K562 (cell line): ENCODE data around the gene THADA. TPM values are rescaled to one million over a fixed set of nuclear protein-coding genes. Genes with fewer than 3 reads are reported as not detected.

ENCODE experiments used
- BDP1 ChIP-seq: IDR thresholded peaks from 3 replicates; pipeline ENCODE4 v1.6.1; 2011; ENCODE audit not compliant: insufficient read length, insufficient read depth
- BRD9 ChIP-seq: fragments of 450-650 bp; IDR thresholded peaks from 2 replicates; pipeline ENCODE4 v1.6.1; 2018; ENCODE audit warnings: low read depth; ENCODE audit not compliant: partially characterized antibody
- FOXJ3 ChIP-seq: sonication (generic); formaldehyde crosslinking; IDR thresholded peaks from 2 replicates; pipeline ENCODE4 v1.4.0; 2020; ENCODE audit warnings: mild to moderate bottlenecking, missing genetic modification reagents
- KDM1A ChIP-seq, 2 experiments: fragments of 450-650 bp; IDR thresholded peaks; 2 replicates each; pipeline ENCODE4 v1.6.1; 2016; ENCODE audit warnings: mild to moderate bottlenecking in 2 of 2
- MAFG ChIP-seq: fragments of 450-650 bp; conservative IDR thresholded peaks from 2 replicates; pipeline ENCODE4 v1.6.1; 2016; ENCODE audit warnings: missing genetic modification characterization, missing compliant biosample characterization
- MAZ ChIP-seq, 2 experiments: fragments of 450-650 bp in 1 of 2; sonication (generic) in 1 of 2; formaldehyde crosslinking; IDR thresholded peaks in 1 of 2; conservative IDR thresholded peaks in 1 of 2; 2 replicates each; pipeline versions ENCODE4 v1.4.0 to v1.5.0; 2020; ENCODE audit warnings: mild to moderate bottlenecking in 1 of 2, missing genetic modification reagents in 1 of 2
- MTA3 ChIP-seq: fragments of 450-650 bp; formaldehyde crosslinking; IDR thresholded peaks from 2 replicates; pipeline ENCODE4 v1.6.1; 2017; ENCODE audit warnings: mild to moderate bottlenecking, borderline replicate concordance
- NFE2 ChIP-seq: IDR thresholded peaks from 2 replicates; pipeline ENCODE4 v1.6.1; 2014; ENCODE audit warnings: antibody characterized with exemption, low read depth
- POLR3G ChIP-seq: IDR thresholded peaks from 2 replicates; pipeline ENCODE4 v1.6.1; 2011; ENCODE audit not compliant: insufficient read length, insufficient replicate concordance; ENCODE audit errors: extremely low read depth
- TBL1XR1 ChIP-seq, 2 experiments: IDR thresholded peaks; 2 replicates each; pipeline ENCODE4 v1.6.1; 2012; ENCODE audit warnings: improper control_type of control experiment in 2 of 2, low read length in 2 of 2, mild to moderate bottlenecking in 1 of 2
- ZBTB49 ChIP-seq: sonication (generic); formaldehyde crosslinking; IDR thresholded peaks from 2 replicates; pipeline ENCODE4 v1.8.0; 2022; ENCODE audit warnings: missing genetic modification reagents, mild to moderate bottlenecking, borderline replicate concordance
- ZNF668 ChIP-seq: fragments of 250-450 bp; sonication (Bioruptor Pico); IDR thresholded peaks from 2 replicates; pipeline ENCODE4 v1.8.0; 2022; ENCODE audit warnings: mild to moderate bottlenecking, inconsistent platforms
- polyA plus RNA-seq, 8 experiments: library from polyadenylated mRNA; depleted of rRNA in 4 of 8; stranded (reverse) in 5 of 8; unstranded in 3 of 8; fragments of >200 nt; fragmentation: Nextera tagmentation in 2 of 8; fragmentation: Illumina TruSeq in 1 of 8; extraction: Ambion mirVana in 2 of 8; extraction: Trizol in 1 of 8; gene quantifications; 2 replicates each; pipeline versions ENCODE4 v1.2.1 to v1.2.3, GENCODE V29; 2011 to 2014; ENCODE audit warnings: inconsistent platforms in 1 of 8, missing spikeins in 1 of 8
- total RNA-seq, 7 experiments: library from RNA; depleted of rRNA in 6 of 7; stranded (reverse); fragments of >200 nt in 6 of 7; fragmentation: Illumina TruSeq in 2 of 7; extraction: Trizol in 2 of 7; gene quantifications; 2 replicates each; pipeline versions ENCODE4 v1.2.1 to v1.2.3, GENCODE V29; 2011 to 2021; ENCODE audit warnings: low replicate concordance in 1 of 7
- TF ChIP-seq, protein P1 (sequence below): fragments of 450-650 bp; IDR thresholded peaks from 2 replicates; pipeline ENCODE4 v1.6.1; 2016; ENCODE audit warnings: low read depth
- TF ChIP-seq, protein P2 (sequence below): fragments of 450-650 bp; formaldehyde crosslinking; IDR thresholded peaks from 2 replicates; pipeline ENCODE4 v1.4.0; 2022; ENCODE audit warnings: missing genetic modification characterization

THADA gene
- total and polyA plus RNA-seq, 9 of the 15 experiments (the other 6 are each of a cell fraction or from before 2014, with no cell fraction given), result 17.8 to 34.7 (median 31.9) TPM

DNA sequence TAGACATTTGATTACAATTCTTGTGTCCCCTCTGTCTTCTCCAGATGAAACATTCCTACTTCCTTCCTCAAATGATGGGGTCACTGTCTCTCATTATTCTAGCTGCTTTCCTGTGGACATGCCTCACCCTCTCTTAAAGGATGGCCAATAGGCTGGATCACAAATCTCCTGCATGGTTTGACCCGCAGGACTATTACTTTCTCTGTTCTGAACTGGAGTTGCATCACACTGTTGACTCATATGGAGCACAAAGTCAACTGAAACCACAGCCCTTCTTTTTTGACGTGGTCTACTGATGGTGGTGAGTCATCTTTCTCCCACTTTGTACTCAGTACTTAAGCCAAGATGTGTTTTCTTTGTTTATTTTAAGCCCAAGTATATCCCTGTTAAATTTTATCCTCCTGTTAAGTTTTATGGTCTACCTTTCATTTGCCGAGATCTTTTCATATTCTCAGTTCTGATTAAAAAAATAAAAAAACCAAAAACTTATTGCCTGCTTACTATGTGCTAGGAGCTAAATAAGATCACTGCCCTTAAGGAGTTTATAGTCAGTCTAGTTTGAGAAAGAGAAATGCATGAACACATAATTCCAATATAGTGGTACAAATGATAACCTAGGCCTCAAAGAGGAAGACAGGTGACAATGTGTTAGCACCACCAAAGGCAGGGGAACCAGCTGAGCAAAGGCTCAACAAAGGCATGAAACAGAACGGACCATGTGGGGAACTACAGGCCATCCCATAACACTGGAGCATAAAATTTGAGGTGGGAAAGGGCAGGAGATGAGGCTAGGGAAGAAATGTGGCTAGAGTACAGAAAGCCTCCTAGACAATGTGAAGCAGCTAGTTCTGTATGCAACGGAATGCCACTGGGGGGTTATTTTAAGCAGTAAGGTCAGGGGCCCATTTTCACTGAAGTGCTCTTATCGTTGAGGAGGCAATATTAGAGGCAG lies 301.8 kb downstream of the THADA start (continued):
- TF ChIP-seq, protein P1, sequence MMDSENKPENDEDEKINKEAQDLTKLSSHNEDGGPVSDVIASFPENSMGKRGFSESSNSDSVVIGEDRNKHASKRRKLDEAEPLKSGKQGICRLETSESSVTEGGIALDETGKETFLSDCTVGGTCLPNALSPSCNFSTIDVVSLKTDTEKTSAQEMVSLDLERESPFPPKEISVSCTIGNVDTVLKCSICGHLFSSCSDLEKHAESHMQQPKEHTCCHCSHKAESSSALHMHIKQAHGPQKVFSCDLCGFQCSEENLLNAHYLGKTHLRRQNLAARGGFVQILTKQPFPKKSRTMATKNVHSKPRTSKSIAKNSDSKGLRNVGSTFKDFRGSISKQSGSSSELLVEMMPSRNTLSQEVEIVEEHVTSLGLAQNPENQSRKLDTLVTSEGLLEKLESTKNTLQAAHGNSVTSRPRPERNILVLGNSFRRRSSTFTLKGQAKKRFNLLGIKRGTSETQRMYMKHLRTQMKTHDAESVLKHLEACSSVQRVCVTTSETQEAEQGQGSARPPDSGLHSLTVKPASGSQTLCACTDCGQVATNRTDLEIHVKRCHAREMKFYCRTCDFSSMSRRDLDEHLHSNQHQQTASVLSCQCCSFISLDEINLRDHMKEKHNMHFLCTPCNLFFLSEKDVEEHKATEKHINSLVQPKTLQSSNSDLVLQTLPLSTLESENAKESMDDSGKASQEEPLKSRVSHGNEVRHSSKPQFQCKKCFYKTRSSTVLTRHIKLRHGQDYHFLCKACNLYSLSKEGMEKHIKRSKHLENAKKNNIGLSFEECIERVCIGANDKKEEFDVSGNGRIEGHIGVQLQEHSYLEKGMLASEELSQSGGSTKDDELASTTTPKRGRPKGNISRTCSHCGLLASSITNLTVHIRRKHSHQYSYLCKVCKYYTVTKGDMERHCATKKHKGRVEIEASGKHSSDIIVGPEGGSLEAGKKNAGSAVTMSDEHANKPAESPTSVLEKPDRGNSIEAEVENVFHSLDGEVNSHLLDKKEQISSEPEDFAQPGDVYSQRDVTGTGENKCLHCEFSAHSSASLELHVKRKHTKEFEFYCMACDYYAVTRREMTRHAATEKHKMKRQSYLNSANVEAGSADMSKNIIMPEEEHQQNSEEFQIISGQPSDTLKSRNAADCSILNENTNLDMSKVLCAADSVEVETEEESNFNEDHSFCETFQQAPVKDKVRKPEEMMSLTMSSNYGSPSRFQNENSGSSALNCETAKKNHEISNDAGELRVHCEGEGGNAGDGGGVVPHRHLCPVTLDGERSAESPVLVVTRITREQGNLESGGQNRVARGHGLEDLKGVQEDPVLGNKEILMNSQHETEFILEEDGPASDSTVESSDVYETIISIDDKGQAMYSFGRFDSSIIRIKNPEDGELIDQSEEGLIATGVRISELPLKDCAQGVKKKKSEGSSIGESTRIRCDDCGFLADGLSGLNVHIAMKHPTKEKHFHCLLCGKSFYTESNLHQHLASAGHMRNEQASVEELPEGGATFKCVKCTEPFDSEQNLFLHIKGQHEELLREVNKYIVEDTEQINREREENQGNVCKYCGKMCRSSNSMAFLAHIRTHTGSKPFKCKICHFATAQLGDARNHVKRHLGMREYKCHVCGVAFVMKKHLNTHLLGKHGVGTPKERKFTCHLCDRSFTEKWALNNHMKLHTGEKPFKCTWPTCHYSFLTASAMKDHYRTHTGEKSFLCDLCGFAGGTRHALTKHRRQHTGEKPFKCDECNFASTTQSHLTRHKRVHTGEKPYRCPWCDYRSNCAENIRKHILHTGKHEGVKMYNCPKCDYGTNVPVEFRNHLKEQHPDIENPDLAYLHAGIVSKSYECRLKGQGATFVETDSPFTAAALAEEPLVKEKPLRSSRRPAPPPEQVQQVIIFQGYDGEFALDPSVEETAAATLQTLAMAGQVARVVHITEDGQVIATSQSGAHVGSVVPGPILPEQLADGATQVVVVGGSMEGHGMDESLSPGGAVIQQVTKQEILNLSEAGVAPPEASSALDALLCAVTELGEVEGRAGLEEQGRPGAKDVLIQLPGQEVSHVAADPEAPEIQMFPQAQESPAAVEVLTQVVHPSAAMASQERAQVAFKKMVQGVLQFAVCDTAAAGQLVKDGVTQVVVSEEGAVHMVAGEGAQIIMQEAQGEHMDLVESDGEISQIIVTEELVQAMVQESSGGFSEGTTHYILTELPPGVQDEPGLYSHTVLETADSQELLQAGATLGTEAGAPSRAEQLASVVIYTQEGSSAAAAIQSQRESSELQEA, result no peak
- TF ChIP-seq MTA3 (peak; percentile 71), MAFG (0 out of 2 replicates have a peak, but pooled peaks have one; percentile 16), POLR3G (no peak), FOXJ3 (no peak), BDP1 (no peak), ZNF668 (peak; percentile 72), TBL1XR1 (IDR thresholded peaks at IDR 0.05; ENCODE audit: low read length in 2 of 2) (peak in 1 of 2 experiments; percentile 63; a peak in 2 of 4 replicates), MAZ (CRISPR knock-in tag; conservative IDR thresholded peaks at IDR 0.05 in 1 of 2, IDR thresholded peaks at IDR 0.05 in 1 of 2) (peak; percentile 54 to 59), ZBTB49 (no peak), NFE2 (peak; percentile 72), KDM1A (IDR thresholded peaks at IDR 0.05) (peak; percentile 36 to 54), BRD9 (peak; percentile 93)
- TF ChIP-seq, protein P2, sequence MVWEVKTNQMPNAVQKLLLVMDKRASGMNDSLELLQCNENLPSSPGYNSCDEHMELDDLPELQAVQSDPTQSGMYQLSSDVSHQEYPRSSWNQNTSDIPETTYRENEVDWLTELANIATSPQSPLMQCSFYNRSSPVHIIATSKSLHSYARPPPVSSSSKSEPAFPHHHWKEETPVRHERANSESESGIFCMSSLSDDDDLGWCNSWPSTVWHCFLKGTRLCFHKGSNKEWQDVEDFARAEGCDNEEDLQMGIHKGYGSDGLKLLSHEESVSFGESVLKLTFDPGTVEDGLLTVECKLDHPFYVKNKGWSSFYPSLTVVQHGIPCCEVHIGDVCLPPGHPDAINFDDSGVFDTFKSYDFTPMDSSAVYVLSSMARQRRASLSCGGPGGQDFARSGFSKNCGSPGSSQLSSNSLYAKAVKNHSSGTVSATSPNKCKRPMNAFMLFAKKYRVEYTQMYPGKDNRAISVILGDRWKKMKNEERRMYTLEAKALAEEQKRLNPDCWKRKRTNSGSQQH (CRISPR knock-in tag), result peak; percentile 85; the same call in 1 of the 2 replicates
